Endothelial cell (in vitro differentiated cells): Measurements from ENCODE around the gene ROCK2. TPM values are rescaled to one million over a fixed set of nuclear protein-coding genes. Genes with fewer than 3 reads are reported as not detected.

Experiments
- DNase-seq: peaks from one replicate; pipeline ENCODE4 v3.0.0; 2021; ENCODE audit warnings: low spot score
- H3K27ac Mint-ChIP-seq: one replicate; pipeline ENCODE4 v1.8.0; 2021; ENCODE audit warnings: mixed read lengths, inconsistent platforms; ENCODE audit not compliant: unreplicated experiment
- H3K27me3 Mint-ChIP-seq: one replicate; pipeline ENCODE4 v1.8.0; 2021; ENCODE audit warnings: mild to moderate bottlenecking, moderate library complexity, mixed read lengths, inconsistent platforms; ENCODE audit not compliant: unreplicated experiment
- H3K36me3 Mint-ChIP-seq: one replicate; pipeline ENCODE4 v1.8.0; 2021; ENCODE audit warnings: mild to moderate bottlenecking, low read depth, mixed read lengths, inconsistent platforms; ENCODE audit not compliant: unreplicated experiment
- H3K4me1 Mint-ChIP-seq: one replicate; pipeline ENCODE4 v1.8.0; 2021; ENCODE audit warnings: mild to moderate bottlenecking, mixed read lengths, inconsistent platforms; ENCODE audit not compliant: unreplicated experiment
- H3K4me3 Mint-ChIP-seq: one replicate; pipeline ENCODE4 v1.8.0; 2021; ENCODE audit warnings: mild to moderate bottlenecking, mixed read lengths, inconsistent platforms; ENCODE audit not compliant: unreplicated experiment
- H3K9me3 Mint-ChIP-seq: one replicate; pipeline ENCODE4 v1.8.0; 2021; ENCODE audit warnings: mixed read lengths, inconsistent platforms; ENCODE audit not compliant: unreplicated experiment
- CTCF ChIP-seq: fragments of 200-600 bp; sonication (generic); IDR thresholded peaks from one replicate; pipeline ENCODE4 v1.5.0; 2021; ENCODE audit warnings: antibody characterized with exemption; ENCODE audit not compliant: unreplicated experiment
- total RNA-seq: library from RNA; stranded (reverse); fragmentation: NEBNext Ultra II Directional; extraction: Animal tissue kit (Norgen Biotek cat#: 25700); gene quantifications from one replicate; pipeline ENCODE4 v1.2.1, GENCODE V29; 2021; ENCODE audit not compliant: unreplicated experiment

The ROCK2 gene
- total RNA-seq, 1 donor from 2014 or later, result 52.8 TPM

- Mint-ChIP-seq H3K27ac (no peak overlapping the region), H3K27me3 (no peaks in the 10 kb centered on the region), H3K4me3 (no peak overlapping the region), H3K4me1 (no peaks in the 10 kb centered on the region), H3K9me3 (no peaks in the 10 kb centered on the region), H3K36me3 (peaks cover 19% of the 10 kb centered on the region)
- no peak for TF ChIP-seq CTCF
- DNase-seq, result no peak
Measured at GRCh38 chr2:11214770-11215169, 129.7 kb downstream of the ROCK2 start.

- DNase-seq, result no peak
Measured at GRCh38 chr2:11213975-11214374, 130.5 kb downstream of the ROCK2 start.

DNA sequence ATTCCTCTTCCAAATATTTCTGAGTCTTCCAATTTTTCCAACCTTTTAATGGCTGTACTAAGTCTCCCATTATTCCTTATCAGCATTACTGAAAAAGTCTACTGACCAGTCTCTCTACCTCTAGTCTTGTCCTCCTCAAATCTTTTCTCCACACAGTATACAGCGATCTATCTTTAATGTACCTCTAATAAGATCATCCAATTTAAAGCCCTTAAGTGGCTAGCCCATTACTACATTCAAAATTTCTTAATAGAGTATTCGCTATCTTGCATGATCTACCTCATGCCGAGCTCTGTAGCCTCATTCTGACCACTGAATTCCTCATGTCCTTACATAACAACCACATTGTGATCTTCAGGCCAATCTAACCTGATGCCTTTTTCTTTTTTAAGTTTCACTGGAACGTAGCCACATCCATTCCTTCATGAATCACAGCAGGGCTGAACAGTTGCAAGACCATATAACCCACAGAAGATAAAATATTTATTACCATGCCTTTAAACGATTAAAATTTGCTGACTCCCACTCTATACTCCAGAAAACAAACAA is 131.3 kb downstream of the ROCK2 start:
- Mint-ChIP-seq H3K4me3 (no peak overlapping the region), H3K9me3 (no peaks in the 10 kb centered on the region), H3K27ac (no peak overlapping the region), H3K4me1 (no peaks in the 10 kb centered on the region), H3K36me3 (peaks cover 14% of the 10 kb centered on the region), H3K27me3 (no peaks in the 10 kb centered on the region)
- no peak for DNase-seq
- TF ChIP-seq CTCF, result no peak

More at GRCh38 chr2:11213975-11214374, 130.5 kb downstream of the ROCK2 start:
- no peak for TF ChIP-seq CTCF
- no peaks in the 10 kb centered on the region for H3K4me1 Mint-ChIP-seq
- no peaks in the 10 kb centered on the region for H3K9me3 Mint-ChIP-seq
- peaks cover 14% of the 10 kb centered on the region for H3K36me3 Mint-ChIP-seq
- H3K27me3 Mint-ChIP-seq, result no peaks in the 10 kb centered on the region
- no peak overlapping the region for H3K27ac Mint-ChIP-seq
- H3K4me3 Mint-ChIP-seq, result no peak overlapping the region

- no peak overlapping the region for H3K27ac Mint-ChIP-seq
- H3K27me3 Mint-ChIP-seq, result no peaks in the 10 kb centered on the region
- H3K4me3 Mint-ChIP-seq, result no peak overlapping the region
- TF ChIP-seq CTCF, result no peak
- H3K9me3 Mint-ChIP-seq, result no peaks in the 10 kb centered on the region
- H3K4me1 Mint-ChIP-seq, result no peaks in the 10 kb centered on the region
- peaks cover 14% of the 10 kb centered on the region for H3K36me3 Mint-ChIP-seq
- DNase-seq, result no peak
Measured at GRCh38 chr2:11212645-11213044, 131.8 kb downstream of the ROCK2 start.

- Mint-ChIP-seq H3K4me3 (no peak overlapping the region), H3K4me1 (peaks cover 2% of the 10 kb centered on the region), H3K9me3 (no peaks in the 10 kb centered on the region), H3K27me3 (no peaks in the 10 kb centered on the region), H3K36me3 (peaks cover 15% of the 10 kb centered on the region), H3K27ac (no peak overlapping the region)
- DNase-seq, result no peak
- no peak for TF ChIP-seq CTCF
Measured at GRCh38 chr2:11208083-11208482, 136.4 kb downstream of the ROCK2 start.
